NT2/D1 (cell line): ENCODE measurements around the gene SLC24A4.

Source experiments
- DNase-seq: peaks from one replicate; pipeline ENCODE4 v3.0.0-alpha.2; 2011; ENCODE audit warnings: low read depth, low spot score
- H3K27me3 ChIP-seq: 2 replicates; pipeline ENCODE4 v1.6.0; 2011; ENCODE audit warnings: mild to moderate bottlenecking; ENCODE audit not compliant: insufficient read length, insufficient read depth
- H3K36me3 ChIP-seq: 2 replicates; pipeline ENCODE4 v1.6.1; 2011; ENCODE audit warnings: mild to moderate bottlenecking, low read length, mixed read lengths; ENCODE audit not compliant: insufficient read depth, insufficient read length
- H3K4me1 ChIP-seq: 2 replicates; pipeline ENCODE4 v1.5.1; 2011; ENCODE audit not compliant: insufficient read depth, insufficient read length
- H3K4me3 ChIP-seq: 2 replicates; pipeline ENCODE4 v1.5.1; 2011; ENCODE audit warnings: low read depth; ENCODE audit not compliant: insufficient read length
- H3K9ac ChIP-seq: 2 replicates; pipeline ENCODE4 v1.6.0; 2011; ENCODE audit warnings: low read depth; ENCODE audit not compliant: insufficient read length
- H3K9me3 ChIP-seq: 2 replicates; pipeline ENCODE4 v1.5.1; 2011; ENCODE audit warnings: mild to moderate bottlenecking, low read length; ENCODE audit not compliant: insufficient read depth
- SUZ12 ChIP-seq: IDR thresholded peaks from 2 replicates; pipeline ENCODE4 v1.6.1; 2011; ENCODE audit not compliant: insufficient read length, insufficient read depth; ENCODE audit errors: extremely low read depth
- YY1 ChIP-seq: IDR thresholded peaks from 2 replicates; pipeline ENCODE4 v1.6.1; 2011; ENCODE audit not compliant: insufficient read length, insufficient read depth
- ZNF274 ChIP-seq: IDR thresholded peaks from 2 replicates; pipeline ENCODE4 v1.6.1; 2011; ENCODE audit warnings: mild to moderate bottlenecking, low read depth, low read length

The SLC24A4 gene, protein sequence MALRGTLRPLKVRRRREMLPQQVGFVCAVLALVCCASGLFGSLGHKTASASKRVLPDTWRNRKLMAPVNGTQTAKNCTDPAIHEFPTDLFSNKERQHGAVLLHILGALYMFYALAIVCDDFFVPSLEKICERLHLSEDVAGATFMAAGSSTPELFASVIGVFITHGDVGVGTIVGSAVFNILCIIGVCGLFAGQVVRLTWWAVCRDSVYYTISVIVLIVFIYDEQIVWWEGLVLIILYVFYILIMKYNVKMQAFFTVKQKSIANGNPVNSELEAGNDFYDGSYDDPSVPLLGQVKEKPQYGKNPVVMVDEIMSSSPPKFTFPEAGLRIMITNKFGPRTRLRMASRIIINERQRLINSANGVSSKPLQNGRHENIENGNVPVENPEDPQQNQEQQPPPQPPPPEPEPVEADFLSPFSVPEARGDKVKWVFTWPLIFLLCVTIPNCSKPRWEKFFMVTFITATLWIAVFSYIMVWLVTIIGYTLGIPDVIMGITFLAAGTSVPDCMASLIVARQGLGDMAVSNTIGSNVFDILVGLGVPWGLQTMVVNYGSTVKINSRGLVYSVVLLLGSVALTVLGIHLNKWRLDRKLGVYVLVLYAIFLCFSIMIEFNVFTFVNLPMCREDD

GRCh38 chr14:92323011-92323915, at the start of gene SLC24A4:
TSS of gene SLC24A4 (plus strand) at chr14:92323165. CDS start at chr14:92323831, 666 bp downstream.
- no peak for DNase-seq
- Histone ChIP-seq H3K4me3 (peak within 1 kb of the TSS; percentile 41), H3K36me3 (no peaks in the 10 kb centered on the region), H3K9ac (peak within 1 kb of the TSS; percentile 61), H3K4me1 (peaks cover 2% of the 10 kb centered on the region), H3K27me3 (peaks cover 65% of the 10 kb centered on the region), H3K9me3 (no peaks in the 10 kb centered on the region)
- TF ChIP-seq ZNF274 (no peak), SUZ12 (peak; percentile 84)

- Histone ChIP-seq H3K9ac (no peak overlapping the region), H3K9me3 (no peaks in the 10 kb centered on the region), H3K4me3 (no peak overlapping the region), H3K36me3 (no peaks in the 10 kb centered on the region), H3K4me1 (no peaks in the 10 kb centered on the region), H3K27me3 (no peaks in the 10 kb centered on the region)
- no peak for TF ChIP-seq ZNF274
- no peak for TF ChIP-seq YY1
- no peak for TF ChIP-seq SUZ12
- no peak for DNase-seq
Observed at GRCh38 chr14:92273166-92273565, 49.8 kb upstream of the SLC24A4 start.

GRCh38 chr14:92274055-92274454, 48.9 kb upstream of the SLC24A4 start:
- TF ChIP-seq SUZ12 (no peak), ZNF274 (no peak), YY1 (no peak)
- no peaks in the 10 kb centered on the region for H3K27me3 ChIP-seq
- H3K4me3 ChIP-seq = no peak overlapping the region

GRCh38 chr14:92276074-92276473, 46.9 kb upstream of the SLC24A4 start:
- no peaks in the 10 kb centered on the region for H3K9me3 ChIP-seq
- no peaks in the 10 kb centered on the region for H3K4me1 ChIP-seq
- H3K9ac ChIP-seq = no peak overlapping the region
- DNase-seq = no peak
- H3K36me3 ChIP-seq = no peaks in the 10 kb centered on the region
- H3K27me3 ChIP-seq = no peaks in the 10 kb centered on the region
- H3K4me3 ChIP-seq = no peak overlapping the region
- no peak for TF ChIP-seq ZNF274
- no peak for TF ChIP-seq SUZ12
- no peak for TF ChIP-seq YY1

More at GRCh38 chr14:92274055-92274454, 48.9 kb upstream of the SLC24A4 start:
- Histone ChIP-seq H3K9ac (no peak overlapping the region), H3K4me1 (no peaks in the 10 kb centered on the region), H3K36me3 (no peaks in the 10 kb centered on the region), H3K9me3 (no peaks in the 10 kb centered on the region)
- DNase-seq = no peak

DNA sequence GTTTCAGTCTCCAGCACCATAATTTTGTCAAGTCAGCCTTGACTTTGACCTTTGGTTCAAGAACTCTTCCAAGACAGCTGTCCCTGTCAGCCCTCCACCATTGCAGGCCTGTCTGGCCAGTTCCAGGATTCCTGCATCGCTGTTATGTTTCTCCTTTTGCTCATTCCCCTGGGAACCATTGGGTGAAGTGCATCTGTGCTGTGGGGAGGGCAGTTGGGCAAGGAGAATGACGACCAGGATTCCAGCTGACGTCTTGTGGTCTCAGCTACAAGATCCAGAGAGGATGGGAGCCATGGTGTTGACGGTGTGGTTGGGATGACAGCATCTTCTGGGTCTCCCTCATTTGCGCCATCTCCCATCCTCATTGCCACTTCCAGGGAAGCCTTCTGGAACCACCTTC, 45.9 kb upstream of the SLC24A4 start:
- DNase-seq = no peak
- H3K9me3 ChIP-seq = no peaks in the 10 kb centered on the region
- no peak for TF ChIP-seq SUZ12
- no peak for TF ChIP-seq YY1
- no peak for TF ChIP-seq ZNF274
- no peak overlapping the region for H3K4me3 ChIP-seq
- no peaks in the 10 kb centered on the region for H3K27me3 ChIP-seq
- no peak overlapping the region for H3K9ac ChIP-seq
- H3K36me3 ChIP-seq = no peaks in the 10 kb centered on the region
- no peaks in the 10 kb centered on the region for H3K4me1 ChIP-seq

DNA sequence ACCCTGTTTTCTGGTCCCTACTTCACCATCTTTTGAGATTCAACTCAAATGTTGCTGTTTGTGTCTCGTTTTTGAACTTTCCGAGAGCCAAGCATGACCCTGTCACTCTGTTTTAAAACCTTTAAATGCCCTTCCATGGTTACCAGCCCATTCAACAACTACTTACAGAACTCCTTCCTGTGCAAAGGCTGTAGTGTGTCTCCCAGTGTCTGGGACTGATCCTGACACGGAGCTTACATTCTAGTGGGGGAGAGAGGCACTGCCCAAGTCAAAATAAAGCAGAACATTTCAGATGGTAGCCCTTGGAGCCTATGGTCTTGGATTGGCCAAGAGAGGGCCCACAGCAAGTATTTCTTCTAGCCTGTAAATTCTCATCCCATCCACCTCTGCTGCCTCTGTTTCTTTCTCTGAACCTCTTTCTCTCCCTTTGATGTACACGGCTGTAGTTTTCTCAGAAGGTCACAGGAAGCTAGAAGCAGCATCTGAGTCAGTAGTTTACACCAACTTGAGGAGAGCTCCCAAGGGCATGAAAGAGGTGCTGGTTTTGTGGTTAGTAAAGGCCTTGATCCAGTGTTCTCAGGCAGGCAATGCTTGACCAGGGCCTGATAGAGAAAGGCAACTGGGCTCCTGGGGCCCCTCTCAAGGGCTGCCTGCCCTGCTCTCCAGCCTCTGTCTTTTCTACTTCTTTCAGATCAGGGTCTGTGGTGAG, 42.3 kb upstream of the SLC24A4 start:
- H3K27me3 ChIP-seq = no peaks in the 10 kb centered on the region
- H3K4me3 ChIP-seq = no peak overlapping the region
- H3K4me1 ChIP-seq = no peaks in the 10 kb centered on the region
- TF ChIP-seq YY1 (no peak), SUZ12 (no peak), ZNF274 (no peak)
- DNase-seq = no peak
- no peak overlapping the region for H3K9ac ChIP-seq
- H3K9me3 ChIP-seq = no peaks in the 10 kb centered on the region
- no peaks in the 10 kb centered on the region for H3K36me3 ChIP-seq

DNA sequence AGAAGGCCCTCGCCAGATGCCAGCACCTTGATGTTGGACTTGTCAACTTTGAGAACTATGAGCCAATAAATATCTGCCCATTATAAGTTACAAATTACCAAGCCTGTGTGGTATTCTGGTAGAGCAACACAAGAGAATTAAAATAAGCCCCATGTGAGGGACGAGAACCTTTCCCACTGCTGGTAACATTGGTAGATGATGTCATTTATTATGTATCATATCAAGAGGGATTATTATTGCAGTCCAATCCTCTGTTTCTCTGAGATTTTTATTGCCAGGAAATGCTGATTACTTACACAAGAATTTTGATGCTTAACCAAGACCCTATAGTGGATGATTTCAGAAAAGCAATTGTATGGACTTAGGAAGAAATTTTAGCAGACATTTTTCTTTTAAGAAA, 40.3 kb upstream of the SLC24A4 start:
- Histone ChIP-seq H3K4me3 (no peak overlapping the region), H3K27me3 (no peaks in the 10 kb centered on the region), H3K36me3 (no peaks in the 10 kb centered on the region), H3K9ac (no peak overlapping the region), H3K9me3 (no peaks in the 10 kb centered on the region), H3K4me1 (no peaks in the 10 kb centered on the region)
- TF ChIP-seq YY1 (no peak), ZNF274 (no peak), SUZ12 (no peak)
- no peak for DNase-seq
